Peyer's patch (tissue), 4 donors: ENCODE results near the gene SLC10A1. TPM values are rescaled to one million over a fixed set of nuclear protein-coding genes. Genes with fewer than 3 reads are reported as not detected.
"Not testable (repeated sequence)": the region's sequence is repeated elsewhere in the genome, so short reads cannot be mapped to it uniquely, and the experiment has no call there.

ENCODE experiments used
- DNase-seq, 3 donors: peaks; one replicate each; pipeline ENCODE4 v3.0.0-alpha.2; 2017 to 2019
- H3K27ac ChIP-seq, 4 donors: fragments of 200-600 bp; sonication (generic); one replicate each; pipeline ENCODE4 v1.5.1; 2016 to 2019
- H3K27me3 ChIP-seq, 2 donors: fragments of 200-600 bp; sonication (generic); one replicate each; pipeline ENCODE4 v1.5.1; 2019
- H3K36me3 ChIP-seq, 3 donors: fragments of 200-600 bp; sonication (generic); one replicate each; pipeline ENCODE4 v1.5.1; 2016 to 2019
- H3K4me1 ChIP-seq, 4 donors: fragments of 200-600 bp; sonication (generic); one replicate each; pipeline ENCODE4 v1.5.1; 2016 to 2019
- H3K4me3 ChIP-seq, 4 donors: fragments of 200-600 bp; sonication (generic); 1 replicate in 3 of 4; 2 replicates in 1 of 4; pipeline ENCODE4 v1.5.1; 2016 to 2019; ENCODE audit warnings: mild to moderate bottlenecking in 1 of 4
- H3K9me3 ChIP-seq, 4 donors: fragments of 200-600 bp; sonication (generic); one replicate each; pipeline ENCODE4 v1.5.1; 2016 to 2019; ENCODE audit warnings: mild to moderate bottlenecking in 1 of 4
- CTCF ChIP-seq, 6 experiments: fragments of 450-650 bp in 4 of 6; fragments of 200-600 bp in 2 of 6; sonication (generic) in 1 of 6; IDR thresholded peaks; one replicate each; pipeline ENCODE4 v1.5.1; 2017 to 2019; ENCODE audit warnings: antibody characterized with exemption in 6 of 6, mild to moderate bottlenecking in 3 of 6, moderate library complexity in 1 of 6
- POLR2A ChIP-seq, 2 donors: fragments of 450-650 bp; IDR thresholded peaks; one replicate each; pipeline ENCODE4 v1.5.1; 2017; ENCODE audit warnings: antibody characterized with exemption in 2 of 2, mild to moderate bottlenecking in 2 of 2, moderate library complexity in 2 of 2
- total RNA-seq, 4 donors: library from RNA; depleted of rRNA; stranded (reverse); fragments of >200 nt; gene quantifications; one replicate each; pipeline ENCODE4 v1.1.0, GENCODE V29; 2016

Gene SLC10A1
- total RNA-seq, 4 donors from 2014 or later = not detected

- TF ChIP-seq POLR2A (IDR thresholded peaks at IDR 0.05) (no peak), CTCF (IDR thresholded peaks at IDR 0.05) (no peak)
- Histone ChIP-seq H3K4me3 (no peak overlapping the region), H3K27me3 (no peaks in the 10 kb centered on the region), H3K27ac (peak overlapping the region in 3 of 4 donors; percentile 28 to 76 (median 71)), H3K9me3 (no peaks in the 10 kb centered on the region), H3K36me3 (no peaks in the 10 kb centered on the region), H3K4me1 (peaks cover 0 to 3% (median 0%) of the 10 kb centered on the region in 4 donors)
- DNase-seq = no peak
Observed at GRCh38 chr14:69750495-69750894, 46.5 kb downstream of the SLC10A1 start.

GRCh38 chr14:69749956-69750355 lies 47.1 kb downstream of the SLC10A1 start:
- Histone ChIP-seq H3K4me3 (no peak overlapping the region), H3K27me3 (no peaks in the 10 kb centered on the region), H3K4me1 (peaks cover 0 to 3% (median 0%) of the 10 kb centered on the region in 4 donors), H3K36me3 (no peaks in the 10 kb centered on the region), H3K27ac (peak overlapping the region in 3 of 4 donors; percentile 28 to 76 (median 71)), H3K9me3 (no peaks in the 10 kb centered on the region)
- DNase-seq = peak in 1 of 3 donors; percentile 63
- TF ChIP-seq POLR2A (IDR thresholded peaks at IDR 0.05) (no peak), CTCF (IDR thresholded peaks at IDR 0.05) (no peak)

- TF ChIP-seq POLR2A (IDR thresholded peaks at IDR 0.05) = no peak
- TF ChIP-seq CTCF (IDR thresholded peaks at IDR 0.05) = no peak
- Histone ChIP-seq H3K4me1 (no peaks in the 10 kb centered on the region), H3K4me3 (no peak overlapping the region), H3K27ac (no peak overlapping the region), H3K36me3 (no peaks in the 10 kb centered on the region), H3K27me3 (no peaks in the 10 kb centered on the region), H3K9me3 (peaks cover 0 to 4% (median 0%) of the 10 kb centered on the region in 4 donors)
- no peak for DNase-seq
Observed at GRCh38 chr14:69741055-69741454, 56.0 kb downstream of the SLC10A1 start.

GRCh38 chr14:69736405-69736804 lies 60.6 kb downstream of the SLC10A1 start:
- not testable (repeated sequence) for H3K4me3 ChIP-seq, H3K4me1 ChIP-seq, DNase-seq, H3K27ac ChIP-seq, H3K9me3 ChIP-seq, H3K36me3 ChIP-seq, H3K27me3 ChIP-seq

- H3K4me1 ChIP-seq = peaks cover 0 to 16% (median 1%) of the 10 kb centered on the region in 4 donors
- not testable (repeated sequence) for H3K9me3 ChIP-seq, H3K4me3 ChIP-seq, H3K27me3 ChIP-seq, H3K36me3 ChIP-seq, H3K27ac ChIP-seq
- peak in 1 of 3 donors; percentile 40 for DNase-seq
Observed at GRCh38 chr14:69731919-69732598, 65.0 kb downstream of the SLC10A1 start.

GRCh38 chr14:69727860-69728259 lies 69.2 kb downstream of the SLC10A1 start:
- H3K27me3 ChIP-seq = no peaks in the 10 kb centered on the region
- no peaks in the 10 kb centered on the region for H3K9me3 ChIP-seq
- peaks cover 0 to 20% (median 2%) of the 10 kb centered on the region in 4 donors for H3K4me1 ChIP-seq
- peak in 1 of 3 donors; percentile 40 for DNase-seq
- H3K27ac ChIP-seq = peak overlapping the region in 1 of 4 donors; percentile 16
- H3K4me3 ChIP-seq = no peak overlapping the region
- TF ChIP-seq CTCF (IDR thresholded peaks at IDR 0.05) (no peak), POLR2A (IDR thresholded peaks at IDR 0.05) (no peak)
- H3K36me3 ChIP-seq = no peaks in the 10 kb centered on the region
